Astrocyte of the spinal cord (primary cell): ENCODE measurements around the gene TAF11.
"Not testable (repeated sequence)": the region's sequence is repeated elsewhere in the genome, so short reads cannot be mapped to it uniquely, and the experiment has no call there.

Experiments
- DNase-seq: peaks from one replicate; pipeline ENCODE4 v3.0.0; 2011; ENCODE audit warnings: low read depth, low spot score
- H3K4me3 ChIP-seq: 2 replicates; pipeline ENCODE4 v1.5.1; 2011; ENCODE audit warnings: low read depth, mild to moderate bottlenecking, low read length, moderate library complexity
- CTCF ChIP-seq: IDR thresholded peaks from 2 replicates; pipeline ENCODE4 v1.5.1; 2012; ENCODE audit warnings: low read depth, mild to moderate bottlenecking, low read length, inconsistent platforms
- in situ Hi-C: cut with HindIII; loops from 2 replicates; pipeline ENCODE4 v1.10.0; 2017; ENCODE audit warnings: low sequenced_read_pairs

TAF11 gene

GRCh38 chr6:34887753-34888513, at the start of gene TAF11:
Gene TAF11, minus strand, starts transcription at chr6:34888042. Its CDS starts 85 bp downstream, at chr6:34887957.
- no peak for TF ChIP-seq CTCF
- DNase-seq = peak; percentile 95
- peak within 1 kb of the TSS; percentile 68 for H3K4me3 ChIP-seq
- in situ Hi-C loops = no loop called here

- H3K4me3 ChIP-seq = no peak overlapping the region
- in situ Hi-C loops = no loop called here
- no peak for TF ChIP-seq CTCF
- peak; percentile 49 for DNase-seq
Observed at GRCh38 chr6:34934516-34934915, 46.7 kb upstream of the TAF11 start.

- H3K4me3 ChIP-seq, DNase-seq, in situ Hi-C loops: not testable (repeated sequence)
Observed at GRCh38 chr6:34932202-34932601, 44.4 kb upstream of the TAF11 start.

GRCh38 chr6:34930221-34930620, 42.4 kb upstream of the TAF11 start:
- DNase-seq = no peak
- TF ChIP-seq CTCF = no peak
- in situ Hi-C loops = no loop called here
- H3K4me3 ChIP-seq = no peak overlapping the region

- in situ Hi-C loops = no loop called here
- DNase-seq = no peak
- TF ChIP-seq CTCF = no peak
- H3K4me3 ChIP-seq = no peak overlapping the region
Observed at GRCh38 chr6:34929241-34929978, 41.6 kb upstream of the TAF11 start.

- DNase-seq = no peak
- TF ChIP-seq CTCF = no peak
- in situ Hi-C loops = no loop called here
Observed at GRCh38 chr6:34928695-34929094, 40.9 kb upstream of the TAF11 start.

GRCh38 chr6:34928220-34928619, 40.4 kb upstream of the TAF11 start:
- in situ Hi-C loops = no loop called here
- no peak for DNase-seq
- H3K4me3 ChIP-seq = no peak overlapping the region
- no peak for TF ChIP-seq CTCF

More at GRCh38 chr6:34928695-34929094, 40.9 kb upstream of the TAF11 start:
- H3K4me3 ChIP-seq = no peak overlapping the region
